HCT116 (cell line): Measurements from ENCODE around the gene TTLL11. TPM values are rescaled to one million over a fixed set of nuclear protein-coding genes. Genes with fewer than 3 reads are reported as not detected.

Source experiments
- ATAC-seq: fragments of 200-7000 bp; cut with Tn5 transposase; 2 replicates; pipeline ENCODE4 v1.9.1; 2020; ENCODE audit warnings: mild to moderate bottlenecking, moderate library complexity
- BruUV-seq: library from RNA; stranded (reverse); fragments of 400-500 nt; replicated peaks from 2 replicates; lab custom pipeline; 2021; lab: Mats Ljungman, UMichigan
- CTCF ChIA-PET: fragments of 300-600 bp; sonication (Branson Sonifier 250); formaldehyde crosslinking; loops from one replicate; lab custom pipeline; 2021; ENCODE audit warnings: antibody characterized with exemption; lab: Charles Lee
- POLR2A ChIA-PET: fragments of 300-600, 350-600 bp; sonication (Branson Sonifier 250); formaldehyde crosslinking; loops from one replicate; lab custom pipeline; 2021; ENCODE audit warnings: antibody characterized with exemption; lab: Charles Lee
- RAD21 ChIA-PET, 2 experiments: fragments of 300-600 bp; sonication (Branson Sonifier 250); formaldehyde crosslinking; loops; one replicate each; lab custom pipeline; 2023; ENCODE audit warnings: low total read pairs in 2 of 2; ENCODE audit not compliant: uncharacterized antibody in 2 of 2, unreplicated experiment in 2 of 2, low non-redundant PET in 1 of 2; lab: Charles Lee
- DNase-seq: peaks from one replicate; pipeline ENCODE4 v3.0.0-alpha.2; 2010; ENCODE audit warnings: low read depth, low spot score
- H2AFZ ChIP-seq: fragments of 200-600 bp; shearing (Covaris generic), sonication (generic); 2 replicates; pipeline ENCODE4 v1.6.1; 2017; ENCODE audit warnings: low read depth, mixed run types, mixed read lengths, antibody characterized with exemption, low read length; ENCODE audit not compliant: poor library complexity, severe bottlenecking
- H3K27ac ChIP-seq: 2 replicates; pipeline ENCODE4 v1.5.1; 2012; ENCODE audit warnings: low read depth, low read length
- H3K27me3 ChIP-seq: fragments of 200-600 bp; sonication (generic); 2 replicates; pipeline ENCODE4 v1.6.1; 2016; ENCODE audit warnings: mixed run types, low read length, mixed read lengths; ENCODE audit not compliant: insufficient read depth
- H3K36me3 ChIP-seq, 2 experiments: fragments of 200-500 bp in 1 of 2; fragments of 200-600 bp in 1 of 2; sonication (Bioruptor generic) in 1 of 2; sonication (generic) in 1 of 2; 2 replicates each; pipeline versions ENCODE4 v1.5.1 to v1.6.1; 2014 to 2016; ENCODE audit warnings: low read length in 2 of 2, inconsistent platforms in 1 of 2, mixed read lengths in 1 of 2, mixed run types in 1 of 2; ENCODE audit not compliant: insufficient read depth in 2 of 2, control insufficient read depth in 1 of 2
- H3K4me1 ChIP-seq, 2 experiments: fragments of 200-600 bp in 1 of 2; sonication (generic) in 1 of 2; 2 replicates each; pipeline versions ENCODE4 v1.5.1 to v1.6.1; 2012 to 2017; ENCODE audit warnings: low read length in 2 of 2, inconsistent platforms in 1 of 2, mild to moderate bottlenecking in 1 of 2, mixed read lengths in 1 of 2, mixed run types in 1 of 2, moderate library complexity in 1 of 2; ENCODE audit not compliant: insufficient read depth in 2 of 2, control insufficient read depth in 1 of 2
- H3K4me2 ChIP-seq: fragments of 200-600 bp; sonication (generic); 2 replicates; pipeline ENCODE4 v1.6.1; 2017; ENCODE audit warnings: mixed run types, low read length, mixed read lengths
- H3K4me3 ChIP-seq, 2 experiments: fragments of 200-600 bp in 1 of 2; sonication (generic) in 1 of 2; replicated peaks in 1 of 2; 2 replicates each; pipeline ENCODE4 v1.5.1; 2011 to 2016; ENCODE audit warnings: low read length in 2 of 2, control low read depth in 1 of 2, low read depth in 1 of 2, mild to moderate bottlenecking in 1 of 2, mixed read lengths in 1 of 2, mixed run types in 1 of 2
- H3K79me2 ChIP-seq: fragments of 200-600 bp; sonication (generic); 2 replicates; pipeline ENCODE4 v1.6.1; 2017; ENCODE audit warnings: mild to moderate bottlenecking, mixed run types, low read length, moderate library complexity, mixed read lengths; ENCODE audit not compliant: insufficient read depth
- H3K9ac ChIP-seq: fragments of 200-600 bp; sonication (generic); 2 replicates; pipeline ENCODE4 v1.6.1; 2016; ENCODE audit warnings: low read length, mixed read lengths
- H3K9me2 ChIP-seq: fragments of 200-600 bp; sonication (generic), shearing (Covaris generic); 2 replicates; pipeline ENCODE4 v1.6.1; 2017; ENCODE audit warnings: mixed run types, mild to moderate bottlenecking, moderate library complexity; ENCODE audit not compliant: insufficient read depth
- H3K9me3 ChIP-seq, 2 experiments: fragments of 200-500 bp in 1 of 2; fragments of 200-600 bp in 1 of 2; sonication (Bioruptor generic) in 1 of 2; sonication (generic) in 1 of 2; 2 replicates each; pipeline ENCODE4 v1.6.1; 2014 to 2017; ENCODE audit warnings: low read length in 2 of 2, mixed read lengths in 2 of 2, inconsistent platforms in 1 of 2, low read depth in 1 of 2, mild to moderate bottlenecking in 1 of 2, mixed run types in 1 of 2, moderate library complexity in 1 of 2; ENCODE audit not compliant: control insufficient read depth in 1 of 2, insufficient read depth in 1 of 2
- H4K20me1 ChIP-seq: fragments of 200-600 bp; sonication (generic), shearing (Covaris generic); 2 replicates; pipeline ENCODE4 v1.6.1; 2017; ENCODE audit warnings: mixed run types, mild to moderate bottlenecking, moderate library complexity; ENCODE audit not compliant: insufficient read depth
- ATF3 ChIP-seq: IDR thresholded peaks from 2 replicates; pipeline ENCODE4 v1.6.1; 2012
- CTCF ChIP-seq, 3 experiments: fragments of 200-600 bp in 1 of 3; sonication (generic) in 1 of 3; IDR thresholded peaks in 2 of 3; conservative IDR thresholded peaks in 1 of 3; 2 replicates each; pipeline ENCODE4 v1.5.1; 2012 to 2017; ENCODE audit warnings: low read depth in 2 of 3, low read length in 2 of 3, antibody characterized with exemption in 1 of 3, borderline replicate concordance in 1 of 3, control low read depth in 1 of 3, mild to moderate bottlenecking in 1 of 3, mixed read lengths in 1 of 3, mixed run types in 1 of 3, moderate library complexity in 1 of 3; ENCODE audit not compliant: insufficient read depth in 1 of 3
- ELF1 ChIP-seq: IDR thresholded peaks from 2 replicates; pipeline ENCODE4 v1.6.1; 2012; ENCODE audit warnings: low read depth, borderline replicate concordance
- EZH2phosphoT487 ChIP-seq: fragments of 200-600 bp; IDR thresholded peaks from 2 replicates; pipeline ENCODE4 v1.6.1; 2018; ENCODE audit warnings: antibody characterized with exemption, borderline replicate concordance
- MAX ChIP-seq: IDR thresholded peaks from 2 replicates; pipeline ENCODE4 v1.6.1; 2012
- POLR2A ChIP-seq: IDR thresholded peaks from 2 replicates; pipeline ENCODE4 v1.7.0; 2011; ENCODE audit warnings: borderline replicate concordance; ENCODE audit not compliant: insufficient read depth, insufficient read length; ENCODE audit errors: extremely low read depth
- REST ChIP-seq: IDR thresholded peaks from 2 replicates; pipeline ENCODE4 v1.6.1; 2012; ENCODE audit warnings: low read depth
- SIN3A ChIP-seq: IDR thresholded peaks from 2 replicates; pipeline ENCODE4 v1.6.1; 2012; ENCODE audit warnings: low read depth
- SP1 ChIP-seq: IDR thresholded peaks from 2 replicates; pipeline ENCODE4 v1.6.1; 2012; ENCODE audit warnings: low read depth
- ZFX ChIP-seq: fragments of 450-650 bp; IDR thresholded peaks from 2 replicates; pipeline ENCODE4 v1.6.1; 2017
- intact Hi-C: fragments of 100-400 bp; cut with micrococcal nuclease; formaldehyde crosslinking; loops from 2 replicates; pipeline ENCODE4 v1.10.0; 2022
- total RNA-seq: library from RNA; stranded (reverse); gene quantifications from one replicate; pipeline ENCODE4 v1.2.1, GENCODE V29; 2021; ENCODE audit not compliant: unreplicated experiment

The TTLL11 gene
- total RNA-seq, 1 experiment from 2014 or later, result 2.2 TPM

GRCh38 chr9:121855476-121855875 lies 237.6 kb downstream of the TTLL11 start:
- Histone ChIP-seq H3K4me3 (no peak overlapping the region), H3K4me1 (no peaks in the 10 kb centered on the region), H3K9me2 (no peaks in the 10 kb centered on the region), H4K20me1 (no peaks in the 10 kb centered on the region), H3K9me3 (no peaks in the 10 kb centered on the region), H3K36me3 (no peaks in the 10 kb centered on the region), H3K27ac (no peak overlapping the region), H3K9ac (no peak overlapping the region), H3K27me3 (no peaks in the 10 kb centered on the region), H2AFZ (no peak overlapping the region), H3K4me2 (no peak overlapping the region), H3K79me2 (no peaks in the 10 kb centered on the region)
- intact Hi-C loops, result no loop called here
- ChIA-PET RAD21 (interaction anchor here in 1 of 2 experiments (0.6 kb wide), 1 partner anchor 261 kb away, joined by 4 read pairs; no protein-coding TSS in a partner anchor), CTCF (no interaction called here), POLR2A (no interaction called here)
- BruUV-seq, result no TSS peak
- DNase-seq (no peak), ATAC-seq (no peak)
- TF ChIP-seq SP1 (no peak), POLR2A (no peak), CTCF (IDR thresholded peaks at IDR 0.05 in 2 of 3, conservative IDR thresholded peaks at IDR 0.05 in 1 of 3; ENCODE audit: borderline replicate concordance in 1 of 3, insufficient read depth in 1 of 3, low read depth in 2 of 3, low read length in 2 of 3) (no peak), SIN3A (no peak), REST (no peak), EZH2phosphoT487 (no peak), ELF1 (no peak), MAX (no peak), ZFX (no peak), ATF3 (no peak)
